GM13977 (cell line): Measurements from ENCODE around the gene ARFRP1.

Source experiments
- DNase-seq: peaks from one replicate; pipeline ENCODE4 v3.0.0; 2012; ENCODE audit warnings: low spot score
- in situ Hi-C: fragments of 300-500 bp; cut with MboI; formaldehyde crosslinking; loops from one replicate; pipeline ENCODE4 v1.12.0; 2022; ENCODE audit warnings: low sequenced_read_pairs, low pct_unique_long_range_greater_than_20kb, mixed read lengths, inconsistent platforms; ENCODE audit not compliant: unreplicated experiment
- TF ChIP-seq, protein P1 (sequence below): IDR thresholded peaks from 2 replicates; pipeline ENCODE4 v1.5.1; 2012; ENCODE audit warnings: mild to moderate bottlenecking, control low read depth; ENCODE audit not compliant: insufficient read depth; ENCODE audit errors: extremely low read depth, missing control alignments

ARFRP1 gene, protein sequence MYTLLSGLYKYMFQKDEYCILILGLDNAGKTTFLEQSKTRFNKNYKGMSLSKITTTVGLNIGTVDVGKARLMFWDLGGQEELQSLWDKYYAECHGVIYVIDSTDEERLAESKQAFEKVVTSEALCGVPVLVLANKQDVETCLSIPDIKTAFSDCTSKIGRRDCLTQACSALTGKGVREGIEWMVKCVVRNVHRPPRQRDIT

DNA sequence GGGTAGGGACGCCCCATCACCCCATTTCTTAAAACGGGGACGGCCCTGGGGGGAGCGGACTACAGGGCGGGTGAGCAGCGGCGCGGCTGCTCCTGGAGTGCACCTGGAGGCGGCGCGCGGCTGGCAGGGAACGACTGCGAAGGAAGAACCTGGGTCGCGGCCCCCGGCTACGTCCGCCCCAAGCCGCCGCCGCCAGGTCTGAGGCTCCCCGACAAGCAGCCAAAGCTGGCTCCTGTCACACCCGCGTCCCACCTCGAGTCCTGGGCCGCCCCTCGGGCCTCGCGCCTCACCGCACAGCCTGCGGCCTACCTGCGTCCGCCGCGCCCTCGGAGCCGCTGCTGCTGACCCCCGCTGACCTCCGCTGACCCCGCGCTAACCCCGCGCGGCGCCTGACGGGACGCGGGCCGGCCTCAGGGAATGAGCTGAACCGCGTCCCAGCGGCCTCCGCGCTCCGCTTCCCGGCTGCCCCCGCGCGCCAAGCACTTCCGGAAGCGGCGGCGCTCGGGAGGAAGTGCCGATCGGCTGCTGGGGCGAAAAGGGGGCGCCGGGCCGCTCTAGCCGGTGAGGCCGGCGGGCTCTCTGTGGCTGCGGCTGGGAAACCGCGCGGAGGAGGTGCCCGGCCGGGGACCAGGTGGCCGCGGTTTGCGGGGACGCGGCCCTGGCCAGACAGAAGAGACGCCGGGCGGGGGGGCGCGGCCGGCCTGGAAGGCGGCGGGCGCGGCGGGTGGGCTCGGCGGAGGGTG is at the start of gene ARFRP1, which contains the start of gene ZGPAT:
ARFRP1 (minus strand) TSS at position 419 of the 743 bp plus-strand sequence. CDS start 885 bp downstream, outside the sequence.
ZGPAT (plus strand) TSS at position 482 of the 743 bp plus-strand sequence. CDS start 542 bp downstream, outside the sequence.
- peak; percentile 95 for DNase-seq
- in situ Hi-C loops = loop anchor here (5.0 kb wide), 1 partner anchor 150 kb away; no protein-coding TSS in a partner anchor
- TF ChIP-seq, protein P1, sequence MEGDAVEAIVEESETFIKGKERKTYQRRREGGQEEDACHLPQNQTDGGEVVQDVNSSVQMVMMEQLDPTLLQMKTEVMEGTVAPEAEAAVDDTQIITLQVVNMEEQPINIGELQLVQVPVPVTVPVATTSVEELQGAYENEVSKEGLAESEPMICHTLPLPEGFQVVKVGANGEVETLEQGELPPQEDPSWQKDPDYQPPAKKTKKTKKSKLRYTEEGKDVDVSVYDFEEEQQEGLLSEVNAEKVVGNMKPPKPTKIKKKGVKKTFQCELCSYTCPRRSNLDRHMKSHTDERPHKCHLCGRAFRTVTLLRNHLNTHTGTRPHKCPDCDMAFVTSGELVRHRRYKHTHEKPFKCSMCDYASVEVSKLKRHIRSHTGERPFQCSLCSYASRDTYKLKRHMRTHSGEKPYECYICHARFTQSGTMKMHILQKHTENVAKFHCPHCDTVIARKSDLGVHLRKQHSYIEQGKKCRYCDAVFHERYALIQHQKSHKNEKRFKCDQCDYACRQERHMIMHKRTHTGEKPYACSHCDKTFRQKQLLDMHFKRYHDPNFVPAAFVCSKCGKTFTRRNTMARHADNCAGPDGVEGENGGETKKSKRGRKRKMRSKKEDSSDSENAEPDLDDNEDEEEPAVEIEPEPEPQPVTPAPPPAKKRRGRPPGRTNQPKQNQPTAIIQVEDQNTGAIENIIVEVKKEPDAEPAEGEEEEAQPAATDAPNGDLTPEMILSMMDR = peak; percentile 17

DNA sequence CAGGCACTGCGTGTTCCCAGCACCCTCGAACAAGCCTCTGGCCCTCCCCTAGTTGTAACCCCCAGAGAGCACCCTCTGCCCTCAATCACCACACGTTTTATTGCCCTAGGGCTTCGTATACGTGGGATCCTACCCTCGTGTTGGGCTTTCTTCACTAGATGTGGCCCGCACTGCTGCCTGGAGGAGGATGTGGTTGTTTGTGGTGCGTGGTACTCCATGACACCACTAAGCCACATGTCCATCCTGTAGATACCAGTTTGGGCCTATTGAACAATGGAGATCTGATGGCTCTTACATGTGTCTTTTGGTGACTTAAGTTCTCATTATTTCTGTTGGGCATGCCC is 48.8 kb upstream of the ARFRP1 start:
- in situ Hi-C loops = no loop called here
- TF ChIP-seq, protein P1 = no peak
- DNase-seq = no peak

DNA sequence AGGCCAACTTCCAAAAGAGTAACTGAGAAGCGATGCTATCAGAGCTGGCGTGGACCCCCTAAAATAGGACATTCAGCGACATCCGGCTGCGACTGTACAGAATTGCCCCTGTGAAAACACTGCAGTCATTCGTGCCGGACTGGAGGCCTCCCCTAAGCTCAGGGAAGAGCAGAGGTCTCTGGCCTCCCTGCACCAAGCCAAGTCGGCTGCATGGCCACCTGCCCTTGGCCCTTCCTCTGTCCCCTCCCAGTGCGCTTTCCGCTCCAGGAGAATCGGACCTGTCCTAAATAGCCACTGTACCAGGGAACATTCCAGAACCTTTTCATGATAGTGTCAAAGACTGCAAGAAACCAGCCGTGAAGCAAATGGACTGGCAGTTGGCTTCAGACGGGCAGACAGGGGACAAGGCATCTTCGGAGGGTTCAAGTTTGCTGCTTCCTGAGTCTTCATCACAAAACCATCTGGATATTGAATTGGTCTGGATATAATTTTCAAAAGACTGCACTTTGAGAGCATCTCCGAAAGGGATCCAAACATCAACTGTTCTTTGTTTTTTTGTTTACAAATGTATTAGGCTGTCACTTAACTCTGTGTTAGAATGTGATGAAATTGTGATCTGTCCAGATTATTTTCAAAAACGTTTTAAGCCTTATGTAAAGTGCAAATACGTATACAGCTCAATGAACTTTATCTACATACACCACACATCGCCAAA is 48.3 kb upstream of the ARFRP1 start:
- no peak for DNase-seq
- TF ChIP-seq, protein P1 = no peak
- in situ Hi-C loops = no loop called here

DNA sequence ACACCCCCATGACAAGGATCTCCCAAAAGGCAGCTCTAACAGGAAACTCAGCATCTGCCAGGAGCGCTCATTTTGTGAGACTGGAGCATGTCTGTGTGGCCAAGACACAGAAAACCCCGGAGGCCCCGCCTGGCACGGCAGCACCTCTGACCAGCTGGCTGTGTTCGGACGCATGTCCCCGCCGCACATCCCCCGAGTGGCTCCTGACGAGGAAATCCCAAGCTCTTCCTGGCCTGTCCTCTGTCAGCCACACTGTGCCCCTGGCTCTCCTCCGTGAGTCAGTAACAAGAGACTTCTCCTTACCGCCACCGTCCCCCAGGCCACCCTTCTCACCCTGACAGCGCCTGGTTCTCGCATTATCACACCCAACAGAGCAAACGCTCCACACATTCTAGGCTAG is 46.2 kb upstream of the ARFRP1 start:
- TF ChIP-seq, protein P1 = no peak
- in situ Hi-C loops = no loop called here
- DNase-seq = no peak

DNA sequence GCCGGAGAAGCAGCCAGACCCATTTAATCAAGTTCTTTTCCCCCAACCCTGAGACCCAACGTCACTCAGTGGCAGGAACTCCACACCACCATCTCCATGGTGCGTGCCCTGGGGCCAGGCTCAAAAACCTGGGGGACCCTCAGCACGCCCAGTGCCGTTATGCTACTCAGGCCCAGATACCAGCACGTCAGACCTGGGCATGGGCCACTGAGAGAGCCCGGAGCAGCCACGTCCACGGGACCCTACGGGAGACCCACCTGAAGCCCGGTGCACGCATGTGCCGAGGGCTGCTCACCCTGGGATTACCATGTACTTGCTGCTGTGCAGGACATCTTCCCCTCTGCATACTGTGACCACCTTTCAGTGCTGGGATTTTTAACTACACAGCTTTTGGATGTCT is 45.6 kb upstream of the ARFRP1 start:
- in situ Hi-C loops = no loop called here
- peak; percentile 14 for DNase-seq
- TF ChIP-seq, protein P1 = no peak

DNA sequence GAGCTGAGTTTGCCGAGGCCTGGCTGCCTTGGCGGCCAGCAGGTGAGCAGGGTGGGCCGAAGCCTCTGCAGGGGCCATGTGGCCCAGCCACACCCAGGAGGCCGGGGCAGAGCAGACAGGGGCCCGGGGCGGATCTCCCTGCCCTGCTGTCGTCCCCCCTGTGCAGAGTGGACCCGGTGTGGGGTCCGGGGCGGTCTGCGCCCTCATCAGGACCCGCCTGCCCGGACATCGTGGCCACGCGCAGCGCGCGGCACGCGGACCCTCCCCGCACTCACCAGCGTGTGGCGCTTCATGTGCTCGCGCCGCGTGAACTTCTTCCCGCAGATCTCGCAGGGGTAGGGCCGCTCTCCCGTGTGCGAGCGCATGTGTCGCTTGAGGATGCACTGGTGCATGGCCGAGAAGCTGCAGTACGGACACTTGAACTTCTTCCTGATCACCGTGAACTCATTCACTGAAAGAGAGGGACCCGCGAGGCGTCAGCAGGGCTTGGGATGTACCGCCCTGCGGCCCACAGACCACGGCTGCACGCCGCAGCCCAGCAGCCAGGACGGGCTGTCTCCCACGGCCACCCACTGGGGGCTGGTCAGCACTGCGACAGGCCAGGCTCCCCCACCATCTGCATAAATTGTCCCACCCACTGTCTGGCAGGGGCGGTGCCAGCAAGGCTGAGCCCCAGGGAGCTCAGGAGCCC is 44.8 kb upstream of the ARFRP1 start:
- in situ Hi-C loops = no loop called here
- TF ChIP-seq, protein P1 = no peak

More for the DNA sequence above, 44.8 kb upstream of the ARFRP1 start:
- DNase-seq = peak; percentile 14
